Neural crest cell (in vitro differentiated cells): ENCODE measurements around the gene GRK2. TPM values are rescaled to one million over a fixed set of nuclear protein-coding genes. Genes with fewer than 3 reads are reported as not detected.
"Not testable (repeated sequence)": the region's sequence is repeated elsewhere in the genome, so short reads cannot be mapped to it uniquely, and the experiment has no call there.

Experiments used
- DNase-seq: peaks from one replicate; pipeline ENCODE4 v3.0.0; 2021; ENCODE audit warnings: low read depth, mixed read lengths, low spot score
- H3K27ac Mint-ChIP-seq: one replicate; pipeline ENCODE4 v1.8.0; 2021; ENCODE audit warnings: mild to moderate bottlenecking, mixed read lengths; ENCODE audit not compliant: unreplicated experiment
- H3K27me3 Mint-ChIP-seq: 2 replicates; pipeline ENCODE4 v1.8.0; 2021; ENCODE audit warnings: low read depth, mild to moderate bottlenecking, mixed read lengths
- H3K36me3 Mint-ChIP-seq: 2 replicates; pipeline ENCODE4 v1.8.0; 2021; ENCODE audit warnings: low read depth, mild to moderate bottlenecking, mixed read lengths
- H3K4me1 Mint-ChIP-seq: 2 replicates; pipeline ENCODE4 v1.8.0; 2021; ENCODE audit warnings: mixed read lengths
- H3K4me3 Mint-ChIP-seq: one replicate; pipeline ENCODE4 v1.8.0; 2021; ENCODE audit warnings: mild to moderate bottlenecking, mixed read lengths
- H3K9me3 Mint-ChIP-seq: 2 replicates; pipeline ENCODE4 v1.8.0; 2021; ENCODE audit warnings: mixed read lengths
- total RNA-seq: library from RNA; stranded (reverse); gene quantifications from 2 replicates; pipeline ENCODE4 v1.2.1, GENCODE V29; 2021
- TF ChIP-seq, protein P1 (sequence below): fragments of 200-600 bp; sonication (generic); conservative IDR thresholded peaks from 2 replicates; pipeline ENCODE4 v1.5.0; 2021; ENCODE audit warnings: antibody characterized with exemption, mild to moderate bottlenecking

Gene GRK2
- total RNA-seq, 1 donor from 2014 or later = 51.3 TPM

DNA sequence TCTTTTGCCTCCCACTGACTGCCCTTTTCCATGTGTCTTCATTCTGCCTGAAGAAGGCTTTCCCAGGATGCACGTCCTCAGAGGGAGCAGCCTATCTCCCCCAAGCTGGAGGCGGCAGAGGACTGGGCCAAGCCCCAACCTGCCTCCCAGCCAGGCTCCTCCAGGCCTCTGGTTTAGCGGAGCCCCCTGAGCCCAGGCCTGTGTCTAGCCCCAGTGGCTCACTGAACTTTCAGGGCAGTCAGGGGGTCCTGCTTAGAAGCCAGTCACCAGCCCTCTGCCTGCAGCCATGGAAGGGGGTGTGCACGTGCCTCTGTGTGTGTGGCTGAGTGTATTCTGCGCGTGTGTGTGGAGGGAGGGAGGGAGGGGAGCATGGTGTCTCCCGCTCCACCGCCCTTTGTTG, 10.4 kb upstream of the GRK2 start:
- TF ChIP-seq, protein P1, sequence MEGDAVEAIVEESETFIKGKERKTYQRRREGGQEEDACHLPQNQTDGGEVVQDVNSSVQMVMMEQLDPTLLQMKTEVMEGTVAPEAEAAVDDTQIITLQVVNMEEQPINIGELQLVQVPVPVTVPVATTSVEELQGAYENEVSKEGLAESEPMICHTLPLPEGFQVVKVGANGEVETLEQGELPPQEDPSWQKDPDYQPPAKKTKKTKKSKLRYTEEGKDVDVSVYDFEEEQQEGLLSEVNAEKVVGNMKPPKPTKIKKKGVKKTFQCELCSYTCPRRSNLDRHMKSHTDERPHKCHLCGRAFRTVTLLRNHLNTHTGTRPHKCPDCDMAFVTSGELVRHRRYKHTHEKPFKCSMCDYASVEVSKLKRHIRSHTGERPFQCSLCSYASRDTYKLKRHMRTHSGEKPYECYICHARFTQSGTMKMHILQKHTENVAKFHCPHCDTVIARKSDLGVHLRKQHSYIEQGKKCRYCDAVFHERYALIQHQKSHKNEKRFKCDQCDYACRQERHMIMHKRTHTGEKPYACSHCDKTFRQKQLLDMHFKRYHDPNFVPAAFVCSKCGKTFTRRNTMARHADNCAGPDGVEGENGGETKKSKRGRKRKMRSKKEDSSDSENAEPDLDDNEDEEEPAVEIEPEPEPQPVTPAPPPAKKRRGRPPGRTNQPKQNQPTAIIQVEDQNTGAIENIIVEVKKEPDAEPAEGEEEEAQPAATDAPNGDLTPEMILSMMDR = no peak
- DNase-seq = no peak
- H3K36me3 Mint-ChIP-seq = peaks cover 16% of the 10 kb centered on the region
- H3K4me3 Mint-ChIP-seq = no peak overlapping the region
- H3K9me3 Mint-ChIP-seq = no peaks in the 10 kb centered on the region
- H3K4me1 Mint-ChIP-seq = peaks cover 3% of the 10 kb centered on the region
- H3K27ac Mint-ChIP-seq = no peak overlapping the region
- H3K27me3 Mint-ChIP-seq = no peaks in the 10 kb centered on the region

DNA sequence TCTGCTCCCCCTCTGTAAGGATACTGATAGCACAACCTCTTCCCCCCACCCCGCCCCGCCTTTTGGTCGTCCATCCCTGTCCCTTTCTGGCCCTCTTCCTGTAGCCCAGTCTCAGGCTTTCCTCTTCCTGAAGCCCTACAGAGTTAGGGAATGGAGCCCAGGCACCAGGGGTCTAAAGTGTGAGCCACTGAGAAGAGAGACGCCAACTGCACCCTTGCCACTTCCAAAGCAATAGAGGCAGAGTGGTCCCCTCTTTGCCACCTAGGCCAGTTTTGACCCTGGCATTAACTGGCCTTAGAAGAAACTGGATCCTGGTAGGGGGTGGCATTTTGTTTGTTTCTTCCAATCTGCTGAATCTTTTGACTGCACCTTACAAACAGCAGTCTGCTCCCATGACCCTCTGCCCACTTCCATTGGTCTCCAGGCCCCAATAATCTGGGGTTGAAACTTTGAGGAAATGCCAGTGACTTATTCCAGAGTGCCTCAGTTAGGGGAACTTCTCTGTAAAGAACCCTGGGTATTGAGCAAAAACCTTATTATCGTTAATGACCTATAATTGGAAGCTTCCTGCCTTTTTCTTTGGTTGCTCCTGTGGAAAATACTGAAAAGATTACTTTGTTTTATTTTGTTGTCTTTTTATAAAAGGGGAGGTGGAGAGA, 9.7 kb upstream of the GRK2 start:
- Mint-ChIP-seq H3K9me3 (no peaks in the 10 kb centered on the region), H3K27ac (no peak overlapping the region), H3K4me1 (peaks cover 8% of the 10 kb centered on the region), H3K4me3 (peak overlapping the region; percentile 18), H3K36me3 (peaks cover 16% of the 10 kb centered on the region), H3K27me3 (no peaks in the 10 kb centered on the region)
- TF ChIP-seq, protein P1 = no peak
- no peak for DNase-seq

DNA sequence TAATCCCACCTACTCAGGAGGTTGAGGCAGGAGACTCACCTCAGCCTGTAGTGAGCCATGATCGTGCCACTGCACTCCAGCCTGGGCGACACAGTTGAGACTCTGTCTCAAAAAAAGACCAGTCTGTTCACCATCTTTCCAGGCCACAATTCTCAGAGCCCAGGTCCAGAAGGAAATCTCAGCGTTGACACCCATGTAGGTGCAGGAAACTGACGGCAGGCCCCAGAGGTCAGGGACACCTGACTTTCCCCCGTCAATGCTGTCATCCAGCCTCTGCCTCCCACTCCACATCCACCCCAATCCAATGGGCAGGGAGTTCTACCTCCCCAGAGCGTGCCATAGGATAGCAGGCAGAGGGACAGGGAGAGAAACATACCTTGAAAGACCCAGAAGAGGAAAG, 5.9 kb upstream of the GRK2 start:
- TF ChIP-seq, protein P1 = no peak

DNA sequence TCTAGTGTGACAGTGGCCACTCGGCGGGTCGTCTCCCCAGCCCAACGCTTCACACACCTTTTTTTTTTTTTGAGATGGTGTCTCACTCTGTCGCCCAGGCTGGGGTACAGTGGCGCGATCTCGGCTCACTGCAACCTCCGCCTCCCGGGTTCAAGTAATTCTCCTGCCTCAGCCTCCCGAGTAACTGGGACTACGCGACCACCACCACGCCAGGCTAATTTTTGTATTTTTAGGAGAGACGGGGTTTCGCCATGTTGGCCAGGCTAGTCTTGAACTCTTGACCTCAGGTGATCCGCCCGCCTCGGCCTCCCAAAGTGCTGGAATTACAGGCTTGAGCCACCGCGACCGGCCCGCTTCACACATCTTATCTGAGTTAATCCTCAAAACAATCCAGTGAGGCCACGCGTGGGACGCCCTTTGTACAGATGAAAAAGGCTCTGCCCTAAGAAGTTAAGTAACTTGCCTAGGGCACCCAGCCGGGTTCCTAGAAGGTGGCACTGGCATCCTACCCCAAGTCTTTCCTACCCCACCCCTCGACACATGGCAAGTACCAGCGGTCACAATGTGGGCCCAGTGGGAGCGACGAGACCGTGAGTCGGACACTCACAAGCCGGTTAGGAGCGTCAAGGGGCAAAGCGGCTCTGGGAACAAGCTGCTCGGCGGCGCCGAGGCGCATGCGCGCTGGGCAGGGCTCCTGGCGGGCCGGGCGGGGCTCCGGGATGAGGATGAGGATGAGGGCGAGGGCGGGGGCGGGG, 5.2 kb upstream of the GRK2 start:
- not testable (repeated sequence) for H3K9me3 Mint-ChIP-seq, H3K27ac Mint-ChIP-seq, H3K27me3 Mint-ChIP-seq, H3K36me3 Mint-ChIP-seq
- DNase-seq = peak; percentile 61
- peak overlapping the region; percentile 85 for H3K4me3 Mint-ChIP-seq
- peaks cover 28% of the 10 kb centered on the region for H3K4me1 Mint-ChIP-seq

More for the DNA sequence above, 5.9 kb upstream of the GRK2 start:
- DNase-seq = no peak
- H3K27me3 Mint-ChIP-seq = peaks cover 3% of the 10 kb centered on the region
- peak overlapping the region; percentile 55 for H3K4me3 Mint-ChIP-seq
- H3K27ac Mint-ChIP-seq = no peak overlapping the region
- peaks cover 8% of the 10 kb centered on the region for H3K36me3 Mint-ChIP-seq
- H3K9me3 Mint-ChIP-seq = no peaks in the 10 kb centered on the region
- peaks cover 23% of the 10 kb centered on the region for H3K4me1 Mint-ChIP-seq

DNA sequence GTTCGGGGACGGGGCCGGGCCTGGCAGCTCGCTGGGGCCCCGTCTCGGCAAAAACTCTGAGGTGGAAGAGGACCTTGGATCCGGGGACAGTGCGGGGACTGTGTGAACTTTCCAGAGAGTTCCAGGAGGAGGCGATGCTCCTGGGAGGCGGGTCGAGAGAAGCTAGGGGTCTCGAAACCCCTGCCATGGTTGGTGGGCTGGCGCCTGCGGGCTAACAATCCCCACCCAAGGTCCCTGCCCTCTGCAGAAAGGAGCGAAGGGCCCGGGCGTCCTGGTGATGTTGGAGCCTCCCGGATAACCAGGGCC, 4.7 kb upstream of the GRK2 start:
- TF ChIP-seq, protein P1 = peak; percentile 27
- no peak for DNase-seq
- Mint-ChIP-seq H3K4me3 (peak overlapping the region; percentile 62), H3K4me1 (peaks cover 28% of the 10 kb centered on the region), H3K27me3 (peaks cover 3% of the 10 kb centered on the region), H3K27ac (no peak overlapping the region), H3K9me3 (no peaks in the 10 kb centered on the region), H3K36me3 (peaks cover 4% of the 10 kb centered on the region)

DNA sequence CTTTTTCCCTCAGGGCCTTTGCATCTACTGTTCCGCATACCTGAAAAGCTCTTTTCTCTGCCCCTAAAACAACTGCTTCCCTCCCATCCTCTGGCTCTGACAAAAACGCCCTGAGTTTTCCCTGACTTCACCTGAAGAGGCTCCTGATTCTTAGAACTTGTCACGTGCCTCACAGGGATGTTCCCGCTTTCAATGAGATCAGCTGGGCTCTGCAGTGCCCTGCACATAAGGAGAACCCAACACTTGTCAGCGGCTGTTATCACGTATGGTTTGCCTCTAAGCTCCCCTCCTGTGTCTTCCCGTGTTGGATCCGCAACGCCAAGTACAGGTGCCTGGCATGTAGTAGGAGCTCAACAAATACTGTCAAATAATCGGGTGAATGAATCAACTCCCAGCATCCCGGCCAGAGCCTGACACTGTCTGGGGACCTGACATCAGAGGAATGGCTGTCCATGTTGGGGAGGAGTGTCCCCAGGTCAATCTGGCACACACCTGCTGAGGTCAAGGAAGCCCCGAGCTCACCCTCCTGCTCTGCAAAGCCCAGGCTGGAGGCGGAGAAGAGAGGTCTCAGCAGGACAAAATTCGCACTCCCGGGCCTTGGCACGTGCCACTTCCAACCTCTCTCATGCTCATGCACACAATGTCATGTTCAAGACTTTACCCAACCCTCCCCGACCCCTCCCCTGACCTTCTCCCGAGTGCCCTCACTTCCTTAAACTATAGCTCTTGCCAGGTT, 4.2 kb upstream of the GRK2 start:
- peaks cover 4% of the 10 kb centered on the region for H3K36me3 Mint-ChIP-seq
- peak overlapping the region; percentile 76 for H3K4me3 Mint-ChIP-seq
- H3K9me3 Mint-ChIP-seq = no peaks in the 10 kb centered on the region
- H3K27me3 Mint-ChIP-seq = peaks cover 3% of the 10 kb centered on the region
- peaks cover 28% of the 10 kb centered on the region for H3K4me1 Mint-ChIP-seq
- DNase-seq = no peak
- TF ChIP-seq, protein P1 = no peak
- no peak overlapping the region for H3K27ac Mint-ChIP-seq
